ENCODE results near the gene PLPP6.

- TF ChIP-seq CTCF (IDR thresholded peaks at IDR 0.05): no peak
- no peak for TF ChIP-seq POLR2A (IDR thresholded peaks at IDR 0.05)
- TF ChIP-seq POLR2AphosphoS5 (IDR thresholded peaks at IDR 0.05): no peak
These were observed 44.3 kb upstream of the PLPP6 start for GRCh38 chr9:4617752-4618151.

Measured in breast epithelium (tissue), 3 donors.